AG10803 (cell line): ENCODE measurements around the gene TERF2IP.

Experiments
- DNase-seq: peaks from one replicate; pipeline ENCODE4 v3.0.0; 2010; ENCODE audit warnings: low read depth
- H3K4me3 ChIP-seq: 2 replicates; pipeline ENCODE4 v1.5.1; 2011; ENCODE audit warnings: mild to moderate bottlenecking, low read length, control low read depth
- TF ChIP-seq, protein P1 (sequence below): conservative IDR thresholded peaks from 2 replicates; pipeline ENCODE4 v1.5.1; 2011; ENCODE audit warnings: mild to moderate bottlenecking, low read length, control low read depth, inconsistent platforms

Gene TERF2IP, protein sequence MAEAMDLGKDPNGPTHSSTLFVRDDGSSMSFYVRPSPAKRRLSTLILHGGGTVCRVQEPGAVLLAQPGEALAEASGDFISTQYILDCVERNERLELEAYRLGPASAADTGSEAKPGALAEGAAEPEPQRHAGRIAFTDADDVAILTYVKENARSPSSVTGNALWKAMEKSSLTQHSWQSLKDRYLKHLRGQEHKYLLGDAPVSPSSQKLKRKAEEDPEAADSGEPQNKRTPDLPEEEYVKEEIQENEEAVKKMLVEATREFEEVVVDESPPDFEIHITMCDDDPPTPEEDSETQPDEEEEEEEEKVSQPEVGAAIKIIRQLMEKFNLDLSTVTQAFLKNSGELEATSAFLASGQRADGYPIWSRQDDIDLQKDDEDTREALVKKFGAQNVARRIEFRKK

DNA sequence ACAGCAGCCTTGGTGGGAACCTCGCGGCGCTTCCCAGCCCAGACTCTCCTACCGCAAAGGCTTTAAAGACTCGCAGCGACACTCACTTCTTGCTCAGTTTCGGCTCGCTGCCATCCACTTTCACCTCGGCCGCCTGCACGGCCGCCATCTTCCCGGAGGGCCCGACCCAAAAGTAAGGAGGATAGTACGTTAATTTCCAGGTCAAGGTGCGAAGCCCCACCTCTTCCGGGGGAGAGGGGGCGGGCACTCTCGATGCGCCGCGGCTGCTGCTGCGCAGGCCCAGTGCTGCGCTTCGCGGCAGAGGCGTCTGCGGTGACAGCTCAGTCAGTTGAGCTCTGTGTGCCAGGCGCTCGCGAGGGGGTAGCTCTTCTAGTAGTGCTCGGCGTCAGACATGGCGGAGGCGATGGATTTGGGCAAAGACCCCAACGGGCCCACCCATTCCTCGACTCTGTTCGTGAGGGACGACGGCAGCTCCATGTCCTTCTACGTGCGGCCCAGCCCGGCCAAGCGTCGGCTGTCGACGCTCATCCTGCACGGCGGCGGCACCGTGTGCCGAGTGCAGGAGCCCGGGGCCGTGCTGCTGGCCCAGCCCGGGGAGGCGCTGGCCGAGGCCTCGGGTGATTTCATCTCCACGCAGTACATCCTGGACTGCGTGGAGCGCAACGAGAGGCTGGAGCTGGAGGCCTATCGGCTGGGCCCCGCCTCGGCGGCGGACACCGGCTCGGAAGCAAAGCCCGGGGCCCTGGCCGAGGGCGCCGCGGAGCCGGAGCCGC, at the start of gene TERF2IP, which contains the start of gene KARS1:
Gene TERF2IP (plus strand): TSS at position 282 of the 773 bp plus-strand sequence. CDS start 110 bp downstream, at position 392.
Gene KARS1 (minus strand): TSS at position 174 of the 773 bp plus-strand sequence. CDS start 26 bp downstream, at position 148.
- TF ChIP-seq, protein P1, sequence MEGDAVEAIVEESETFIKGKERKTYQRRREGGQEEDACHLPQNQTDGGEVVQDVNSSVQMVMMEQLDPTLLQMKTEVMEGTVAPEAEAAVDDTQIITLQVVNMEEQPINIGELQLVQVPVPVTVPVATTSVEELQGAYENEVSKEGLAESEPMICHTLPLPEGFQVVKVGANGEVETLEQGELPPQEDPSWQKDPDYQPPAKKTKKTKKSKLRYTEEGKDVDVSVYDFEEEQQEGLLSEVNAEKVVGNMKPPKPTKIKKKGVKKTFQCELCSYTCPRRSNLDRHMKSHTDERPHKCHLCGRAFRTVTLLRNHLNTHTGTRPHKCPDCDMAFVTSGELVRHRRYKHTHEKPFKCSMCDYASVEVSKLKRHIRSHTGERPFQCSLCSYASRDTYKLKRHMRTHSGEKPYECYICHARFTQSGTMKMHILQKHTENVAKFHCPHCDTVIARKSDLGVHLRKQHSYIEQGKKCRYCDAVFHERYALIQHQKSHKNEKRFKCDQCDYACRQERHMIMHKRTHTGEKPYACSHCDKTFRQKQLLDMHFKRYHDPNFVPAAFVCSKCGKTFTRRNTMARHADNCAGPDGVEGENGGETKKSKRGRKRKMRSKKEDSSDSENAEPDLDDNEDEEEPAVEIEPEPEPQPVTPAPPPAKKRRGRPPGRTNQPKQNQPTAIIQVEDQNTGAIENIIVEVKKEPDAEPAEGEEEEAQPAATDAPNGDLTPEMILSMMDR: no peak
- DNase-seq: peak; percentile 90
- peak within 1 kb of the TSS; percentile 97 for H3K4me3 ChIP-seq

DNA sequence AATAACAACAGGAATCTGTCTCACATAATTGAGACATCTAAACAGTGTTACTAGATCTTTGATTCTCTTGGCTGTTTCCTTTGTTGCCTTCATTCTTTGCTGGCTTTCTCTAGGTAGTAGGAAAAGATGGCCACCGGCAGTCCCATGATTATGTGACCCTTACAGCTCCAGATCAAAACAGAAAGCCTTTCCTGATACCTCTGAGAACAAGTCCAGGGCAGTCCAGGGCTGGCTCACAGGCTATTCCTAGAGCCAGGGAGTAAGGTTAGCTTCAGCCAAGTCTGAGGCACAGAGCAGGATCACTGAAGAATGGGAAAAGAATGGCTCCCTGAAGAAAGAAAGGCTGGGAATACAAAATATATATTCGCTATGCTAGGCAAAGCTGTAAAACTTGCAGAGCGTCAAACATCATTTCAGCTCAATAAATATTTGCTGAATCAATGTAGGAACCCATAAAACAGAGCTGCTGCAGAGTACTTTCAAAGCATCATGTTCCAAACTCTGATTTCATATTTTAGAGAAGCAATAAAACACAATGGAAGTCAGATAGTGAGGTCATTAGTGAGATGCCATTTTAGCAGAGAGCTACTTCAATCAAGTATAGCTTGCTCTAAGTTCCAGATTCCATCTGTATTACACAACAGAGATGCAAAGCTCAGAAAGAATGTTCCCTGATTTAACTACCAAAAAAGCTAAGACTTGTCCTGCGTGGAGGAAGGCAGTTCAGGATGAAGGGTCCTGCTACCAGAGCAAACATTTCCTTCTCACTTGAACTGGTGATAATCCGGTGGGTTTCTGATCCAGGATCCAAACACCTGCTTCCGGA, 47.9 kb upstream of the TERF2IP start:
- no peak overlapping the region for H3K4me3 ChIP-seq
- TF ChIP-seq, protein P1: no peak
- peak; percentile 9 for DNase-seq

DNA sequence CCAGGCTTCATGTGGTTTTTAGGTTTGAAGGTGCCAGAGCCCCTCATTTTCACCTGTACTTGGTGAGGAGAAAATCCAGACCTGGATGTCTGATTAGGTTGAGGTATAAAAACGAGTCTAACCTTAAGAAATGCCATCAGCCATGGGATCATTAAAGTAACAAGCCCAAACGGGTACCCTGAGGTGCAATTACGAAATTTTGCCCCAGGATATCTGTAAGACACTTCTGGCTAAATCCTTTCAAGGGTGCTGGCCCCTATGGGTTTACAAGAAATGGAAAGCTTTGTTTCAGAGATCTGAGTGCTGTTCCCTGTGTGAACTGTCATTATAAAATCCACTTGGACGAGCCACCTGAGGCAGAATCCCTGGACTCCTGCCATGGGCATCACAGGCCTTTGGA, 44.3 kb upstream of the TERF2IP start:
- H3K4me3 ChIP-seq: no peak overlapping the region
- no peak for DNase-seq
- TF ChIP-seq, protein P1: no peak

DNA sequence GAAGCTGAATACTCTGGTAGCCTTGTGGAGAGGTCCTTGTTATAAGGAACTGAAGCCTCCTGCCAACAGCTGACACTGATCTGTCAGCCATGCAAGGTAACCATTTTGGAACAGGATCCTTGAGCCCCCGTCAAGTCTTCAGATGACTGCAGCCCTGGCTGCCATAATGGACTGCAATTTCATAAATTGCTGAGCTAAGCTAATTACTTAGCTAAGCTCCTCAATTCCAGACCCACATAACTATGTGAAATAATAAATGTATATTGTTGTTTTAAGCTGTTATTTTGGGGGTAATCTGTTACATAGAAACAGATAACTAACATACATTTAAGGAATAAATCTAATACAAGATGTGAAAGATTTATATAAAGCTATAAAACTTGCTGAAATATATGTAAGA, 41.1 kb upstream of the TERF2IP start:
- H3K4me3 ChIP-seq: no peak overlapping the region
- DNase-seq: no peak
- TF ChIP-seq, protein P1: no peak

DNA sequence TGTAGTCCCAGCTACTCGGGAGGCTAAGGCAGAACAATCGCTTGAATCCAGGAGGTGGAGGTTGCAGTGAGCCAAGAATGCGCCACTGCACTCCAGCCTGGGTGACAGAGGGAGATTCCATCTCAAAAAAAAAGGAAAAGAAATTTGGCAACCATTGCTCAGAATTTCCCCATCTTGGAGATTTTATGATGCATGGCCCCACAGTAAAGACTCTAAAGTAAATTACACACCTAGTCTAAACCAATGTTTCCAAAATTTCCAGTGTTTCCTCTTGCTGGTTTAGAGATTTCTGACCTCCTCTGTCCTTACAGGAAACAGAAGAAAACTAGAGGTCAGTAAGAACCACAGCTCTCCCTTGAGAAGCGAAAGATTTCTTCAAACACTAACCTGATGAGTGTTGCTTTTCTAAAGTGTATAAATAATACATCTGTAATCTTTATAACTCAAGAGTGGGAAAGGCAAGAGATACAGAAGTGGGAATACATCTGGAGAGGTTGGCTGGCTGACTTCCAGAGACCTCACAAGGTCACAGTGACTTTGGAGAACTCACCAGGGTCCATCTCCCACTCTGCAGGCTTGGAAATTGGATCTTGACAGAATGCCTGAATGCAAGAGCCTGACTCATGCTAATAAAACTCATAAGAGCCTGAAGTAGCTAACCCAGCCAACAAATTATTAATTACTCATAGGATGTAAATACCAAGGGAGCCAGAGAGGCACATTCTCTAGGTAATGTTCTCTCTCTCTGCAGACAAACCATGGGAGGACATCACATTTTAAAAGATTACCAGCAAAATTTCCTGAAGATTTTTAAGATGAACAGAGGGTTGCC, 33.3 kb upstream of the TERF2IP start:
- peak; percentile 42 for DNase-seq
- no peak overlapping the region for H3K4me3 ChIP-seq
- TF ChIP-seq, protein P1: no peak

DNA sequence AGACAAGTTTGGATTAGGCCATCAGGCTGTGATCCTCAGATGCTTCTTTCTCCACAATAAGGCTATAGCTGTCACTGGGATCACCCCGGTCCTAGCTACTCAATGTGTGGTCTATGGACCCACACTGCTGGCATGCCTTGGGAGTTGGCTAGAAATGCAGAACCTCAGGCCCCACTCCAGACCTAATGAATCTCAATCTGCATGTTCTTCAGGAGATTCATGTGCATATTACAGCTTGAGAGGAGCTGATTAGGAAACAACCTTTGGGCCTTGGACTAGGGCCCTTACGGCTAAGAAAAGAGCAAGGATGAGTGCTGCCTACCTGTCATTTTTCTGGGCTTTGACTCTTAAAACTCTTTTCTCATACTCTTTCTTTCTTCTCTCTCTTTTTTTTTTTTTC, 32.0 kb upstream of the TERF2IP start:
- DNase-seq: no peak
- TF ChIP-seq, protein P1: no peak
- H3K4me3 ChIP-seq: no peak overlapping the region
